ENCODE results near the gene C3.
"Not testable (repeated sequence)": the region's sequence is repeated elsewhere in the genome, so short reads cannot be mapped to it uniquely, and the experiment has no call there.

C3 gene

GRCh38 chr19:6632747-6633455 is 87.5 kb downstream of the C3 start:
- H3K9me3 ChIP-seq (ENCODE audit: control insufficient read depth in 5 of 5, low read length in 5 of 5); H3K27me3 ChIP-seq (ENCODE audit: control insufficient read depth in 5 of 5, insufficient read depth in 4 of 5, low read length in 5 of 5); H3K36me3 ChIP-seq (ENCODE audit: control insufficient read depth in 5 of 5, insufficient read depth in 5 of 5, low read length in 5 of 5); H3K4me1 ChIP-seq (ENCODE audit: control insufficient read depth in 5 of 5, insufficient read depth in 5 of 5, low read length in 5 of 5); H3K27ac ChIP-seq (ENCODE audit: low read depth, low read length); H3K4me3 ChIP-seq (ENCODE audit: low read depth in 1 of 5, low read length in 5 of 5); H3K9ac ChIP-seq (ENCODE audit: low read length in 5 of 5): not testable (repeated sequence)

- no peaks in the 10 kb centered on the region for H3K36me3 ChIP-seq (ENCODE audit: control insufficient read depth in 5 of 5, insufficient read depth in 5 of 5, low read length in 5 of 5)
- no peak overlapping the region for H3K9ac ChIP-seq (ENCODE audit: low read length in 5 of 5)
- peaks cover 0 to 4% (median 0%) of the 10 kb centered on the region in 5 donors for H3K4me1 ChIP-seq (ENCODE audit: control insufficient read depth in 5 of 5, insufficient read depth in 5 of 5, low read length in 5 of 5)
- H3K27ac ChIP-seq (ENCODE audit: low read depth, low read length): no peak overlapping the region
- peaks cover 0 to 3% (median 0%) of the 10 kb centered on the region in 5 donors for H3K9me3 ChIP-seq (ENCODE audit: control insufficient read depth in 5 of 5, low read length in 5 of 5)
- peaks cover 0 to 3% (median 0%) of the 10 kb centered on the region in 5 donors for H3K27me3 ChIP-seq (ENCODE audit: control insufficient read depth in 5 of 5, insufficient read depth in 4 of 5, low read length in 5 of 5)
- no peak overlapping the region for H3K4me3 ChIP-seq (ENCODE audit: low read depth in 1 of 5, low read length in 5 of 5)
Observed at GRCh38 chr19:6632002-6632621, 88.3 kb downstream of the C3 start.
